GM12878 (cell line): ENCODE results near the gene SGF29. TPM values are rescaled to one million over a fixed set of nuclear protein-coding genes. Genes with fewer than 3 reads are reported as not detected.
"Not testable (repeated sequence)": the region's sequence is repeated elsewhere in the genome, so short reads cannot be mapped to it uniquely, and the experiment has no call there.

ENCODE experiments used
- ATAC-seq: fragments of 200-7000 bp; cut with Tn5 transposase; 3 replicates; pipeline ENCODE4 v1.9.1; 2020; ENCODE audit warnings: mild to moderate bottlenecking, moderate library complexity
- BruUV-seq: library from RNA; stranded (reverse); fragments of 400-500 nt; replicated peaks from 2 replicates; lab custom pipeline; 2021; lab: Mats Ljungman, UMichigan
- CTCF ChIA-PET: fragments of 300-600 bp; sonication (Branson Sonifier 250); formaldehyde crosslinking; extraction: SDS; loops from one replicate; lab custom pipeline; 2021; ENCODE audit warnings: inconsistent platforms; lab: Yijun Ruan, JAX
- POLR2A ChIA-PET: fragments of 350-600 bp; formaldehyde crosslinking; extraction: SDS; loops from one replicate; lab custom pipeline; 2021; ENCODE audit warnings: inconsistent platforms; lab: Charles Lee
- RAD21 ChIA-PET: fragments of 300-600 bp; sonication (Branson Sonifier 250); formaldehyde crosslinking; loops from one replicate; lab custom pipeline; 2023; ENCODE audit warnings: antibody characterized with exemption; ENCODE audit not compliant: unreplicated experiment; lab: Charles Lee
- SMC1A ChIA-PET: fragments of 300-600 bp; sonication (Branson Sonifier 250); formaldehyde crosslinking; loops from one replicate; lab custom pipeline; 2023; ENCODE audit not compliant: unreplicated experiment, uncharacterized antibody; lab: Charles Lee
- DNase-seq: peaks from one replicate; pipeline ENCODE4 v3.0.0-alpha.2; 2011; ENCODE audit warnings: low read depth, low spot score
- FAIRE-seq: peaks from 3 replicates; lab custom pipeline; 2011; peaks lifted over from hg19 to GRCh38; lab: Jason Lieb, UNC
- H2AFZ ChIP-seq: 2 replicates; pipeline ENCODE4 v1.6.0; 2011; ENCODE audit warnings: low read depth, low read length, control low read depth; ENCODE audit not compliant: control insufficient read depth
- H3K27ac ChIP-seq: 2 replicates; pipeline ENCODE4 v1.5.1; 2011; ENCODE audit warnings: control low read depth; ENCODE audit not compliant: control insufficient read depth, insufficient read depth
- H3K27me3 ChIP-seq, 2 experiments: replicated peaks in 1 of 2; 2 replicates each; pipeline versions ENCODE4 v1.6.0 to v1.6.1; 2011; ENCODE audit warnings: low read length in 1 of 2; ENCODE audit not compliant: control insufficient read depth in 2 of 2, insufficient read depth in 2 of 2
- H3K36me3 ChIP-seq, 2 experiments: 2 replicates each; pipeline ENCODE4 v1.5.1; 2011; ENCODE audit warnings: low read length in 1 of 2; ENCODE audit not compliant: control insufficient read depth in 2 of 2, insufficient read depth in 2 of 2
- H3K4me1 ChIP-seq: 2 replicates; pipeline ENCODE4 v1.6.1; 2011; ENCODE audit warnings: mild to moderate bottlenecking, low read length, moderate library complexity, mixed read lengths; ENCODE audit not compliant: control insufficient read depth, insufficient read depth
- H3K4me2 ChIP-seq: 2 replicates; pipeline ENCODE4 v1.6.0; 2011; ENCODE audit warnings: control low read depth; ENCODE audit not compliant: control insufficient read depth, insufficient read depth
- H3K4me3 ChIP-seq: fragments of 200-600 bp; sonication (generic); 2 replicates; pipeline ENCODE4 v1.5.1; 2016
- H3K79me2 ChIP-seq: 2 replicates; pipeline ENCODE4 v1.6.0; 2011; ENCODE audit warnings: low read length; ENCODE audit not compliant: control insufficient read depth, insufficient read depth
- H3K9ac ChIP-seq: 2 replicates; pipeline ENCODE4 v1.8.0; 2011; ENCODE audit warnings: low read length, control low read depth, mixed read lengths; ENCODE audit not compliant: control insufficient read depth, insufficient read depth
- H3K9me3 ChIP-seq: replicated peaks from 3 replicates; pipeline ENCODE4 v1.5.1; 2011; ENCODE audit warnings: mild to moderate bottlenecking, low read length; ENCODE audit not compliant: control insufficient read depth, insufficient read depth
- H4K20me1 ChIP-seq: 2 replicates; pipeline ENCODE4 v1.6.0; 2011; ENCODE audit not compliant: control insufficient read depth, insufficient read depth
- SUZ12 ChIP-seq: fragments of 200-600 bp; sonication (generic); IDR thresholded peaks from one replicate; pipeline ENCODE4 v1.6.1; 2018; ENCODE audit warnings: antibody characterized with exemption, mild to moderate bottlenecking; ENCODE audit not compliant: unreplicated experiment
- WGBS: methylation state at CpG from one replicate; pipeline ENCODE4 v1.1.6; 2016; ENCODE audit warnings: low lambda C conversion rate; ENCODE audit not compliant: insufficient replicate concordance, insufficient coverage; ENCODE audit errors: missing lambda C conversion rate; 5-methylcytosine and 5-hydroxymethylcytosine counted together
- in situ Hi-C: fragments of 300-500 bp; cut with MboI; formaldehyde crosslinking; loops from 9 replicates; pipeline ENCODE4 v1.14.3; 2018; ENCODE audit warnings: mixed read lengths
- intact Hi-C: fragments of 100-400 bp; cut with micrococcal nuclease; formaldehyde crosslinking; loops from one replicate; pipeline ENCODE4 v1.14.2; 2022; ENCODE audit not compliant: unreplicated experiment
- polyA plus RNA-seq, 11 experiments: library from polyadenylated mRNA; depleted of rRNA in 4 of 11; unstranded in 6 of 11; stranded (reverse) in 5 of 11; fragments of >200 nt; fragmentation: Nextera tagmentation in 4 of 11; fragmentation: Illumina TruSeq in 1 of 11; extraction: Ambion mirVana in 4 of 11; extraction: Trizol in 1 of 11; gene quantifications; 1 replicate in 1 of 11; 2 replicates in 10 of 11; pipeline versions ENCODE4 v1.2.1 to v1.2.3, GENCODE V29; 2011 to 2016; ENCODE audit warnings: inconsistent platforms in 2 of 11, missing spikeins in 2 of 11, low read depth in 1 of 11
- total RNA-seq, 4 experiments: library from RNA; depleted of rRNA in 3 of 4; stranded (reverse); fragments of >200 nt in 3 of 4; fragmentation: Illumina TruSeq in 1 of 4; extraction: Trizol in 1 of 4; gene quantifications; 2 replicates each; pipeline versions ENCODE4 v1.2.1 to v1.2.3, GENCODE V29; 2013 to 2021
- TF ChIP-seq, protein P1 (sequence below): fragments of 450-650 bp; IDR thresholded peaks from 2 replicates; pipeline ENCODE4 v1.6.1; 2017; ENCODE audit warnings: mild to moderate bottlenecking, moderate library complexity

Gene SGF29
- total and polyA plus RNA-seq, 10 of the 15 experiments (the other 5 are each of a cell fraction or from before 2014, with no cell fraction given) = 2.2 to 20.1 (median 12.3) TPM

DNA sequence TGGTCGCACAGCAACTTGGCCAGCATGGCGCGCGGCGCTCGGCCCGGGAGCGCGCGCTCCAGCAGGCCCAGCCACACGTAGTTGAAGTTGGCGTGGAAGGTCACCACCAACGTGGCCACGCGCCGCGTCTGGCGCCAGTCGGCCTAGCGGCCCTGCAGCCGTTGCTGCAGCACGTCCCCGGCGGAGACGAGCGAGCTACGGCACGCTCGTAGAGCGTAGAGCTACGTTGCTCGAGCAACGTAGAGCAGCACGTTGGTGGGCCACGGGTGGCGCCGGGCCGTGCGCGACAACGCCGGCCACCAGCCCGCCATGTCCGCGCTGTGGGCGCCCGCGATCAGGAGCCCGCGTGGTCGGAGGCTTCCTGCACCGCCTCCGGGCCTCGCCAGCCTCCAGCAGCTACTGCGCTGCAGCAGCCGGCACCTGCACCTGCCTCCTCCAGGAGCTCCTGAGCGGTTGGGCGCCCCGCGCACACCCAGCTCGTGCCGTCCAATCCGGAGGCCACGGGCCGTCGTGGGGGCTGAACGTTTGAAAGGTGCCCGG is 69.5 kb downstream of the SGF29 start:
- Histone ChIP-seq H3K79me2 (no peaks in the 10 kb centered on the region), H3K4me3 (no peak overlapping the region; the same call in 1 of the 2 replicates), H3K27ac (no peak overlapping the region), H3K27me3 (peaks cover 0 to 2% of the 10 kb centered on the region in 2 experiments; a peak in 1 of 4 replicates), H3K36me3 (no peaks in the 10 kb centered on the region), H3K4me1 (no peaks in the 10 kb centered on the region), H2AFZ (no peak overlapping the region), H3K4me2 (peak overlapping the region; percentile 25; the same call in 1 of the 2 replicates), H3K9me3 (no peaks in the 10 kb centered on the region), H4K20me1 (no peaks in the 10 kb centered on the region), H3K9ac (no peak overlapping the region)
- intact Hi-C loops (no loop called here), in situ Hi-C loops (no loop called here)
- TF ChIP-seq SUZ12 = peak; percentile 84
- TF ChIP-seq, protein P1, sequence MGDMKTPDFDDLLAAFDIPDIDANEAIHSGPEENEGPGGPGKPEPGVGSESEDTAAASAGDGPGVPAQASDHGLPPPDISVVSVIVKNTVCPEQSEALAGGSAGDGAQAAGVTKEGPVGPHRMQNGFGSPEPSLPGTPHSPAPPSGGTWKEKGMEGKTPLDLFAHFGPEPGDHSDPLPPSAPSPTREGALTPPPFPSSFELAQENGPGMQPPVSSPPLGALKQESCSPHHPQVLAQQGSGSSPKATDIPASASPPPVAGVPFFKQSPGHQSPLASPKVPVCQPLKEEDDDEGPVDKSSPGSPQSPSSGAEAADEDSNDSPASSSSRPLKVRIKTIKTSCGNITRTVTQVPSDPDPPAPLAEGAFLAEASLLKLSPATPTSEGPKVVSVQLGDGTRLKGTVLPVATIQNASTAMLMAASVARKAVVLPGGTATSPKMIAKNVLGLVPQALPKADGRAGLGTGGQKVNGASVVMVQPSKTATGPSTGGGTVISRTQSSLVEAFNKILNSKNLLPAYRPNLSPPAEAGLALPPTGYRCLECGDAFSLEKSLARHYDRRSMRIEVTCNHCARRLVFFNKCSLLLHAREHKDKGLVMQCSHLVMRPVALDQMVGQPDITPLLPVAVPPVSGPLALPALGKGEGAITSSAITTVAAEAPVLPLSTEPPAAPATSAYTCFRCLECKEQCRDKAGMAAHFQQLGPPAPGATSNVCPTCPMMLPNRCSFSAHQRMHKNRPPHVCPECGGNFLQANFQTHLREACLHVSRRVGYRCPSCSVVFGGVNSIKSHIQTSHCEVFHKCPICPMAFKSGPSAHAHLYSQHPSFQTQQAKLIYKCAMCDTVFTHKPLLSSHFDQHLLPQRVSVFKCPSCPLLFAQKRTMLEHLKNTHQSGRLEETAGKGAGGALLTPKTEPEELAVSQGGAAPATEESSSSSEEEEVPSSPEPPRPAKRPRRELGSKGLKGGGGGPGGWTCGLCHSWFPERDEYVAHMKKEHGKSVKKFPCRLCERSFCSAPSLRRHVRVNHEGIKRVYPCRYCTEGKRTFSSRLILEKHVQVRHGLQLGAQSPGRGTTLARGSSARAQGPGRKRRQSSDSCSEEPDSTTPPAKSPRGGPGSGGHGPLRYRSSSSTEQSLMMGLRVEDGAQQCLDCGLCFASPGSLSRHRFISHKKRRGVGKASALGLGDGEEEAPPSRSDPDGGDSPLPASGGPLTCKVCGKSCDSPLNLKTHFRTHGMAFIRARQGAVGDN = no peak
- ChIA-PET RAD21 (no interaction called here), POLR2A (no interaction called here), SMC1A (no interaction called here), CTCF (no interaction called here)
- ATAC-seq (peak; percentile 42), FAIRE-seq (no peak), DNase-seq (no peak)
- BruUV-seq = no TSS peak
- WGBS = 4% methylated on average over 67 of the region's 68 CpGs

DNA sequence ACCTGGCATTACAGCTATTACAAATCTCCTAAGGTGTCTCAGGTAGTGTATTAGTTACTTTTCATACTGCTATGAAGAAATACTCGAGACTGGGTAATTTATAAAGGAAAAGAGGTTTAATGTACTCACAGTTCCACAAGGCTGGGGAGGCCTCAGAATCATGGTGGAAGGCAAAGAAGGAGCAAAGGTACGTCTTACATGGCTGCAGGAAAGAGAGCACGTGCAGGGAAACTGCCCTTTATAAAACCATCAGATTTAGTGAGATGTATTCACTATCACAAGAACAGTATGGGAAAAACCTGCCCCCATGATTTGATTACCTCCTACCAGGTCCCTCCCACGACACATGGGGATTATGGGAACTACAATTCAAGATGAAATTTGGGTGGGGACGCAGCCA is 77.2 kb downstream of the SGF29 start:
- H3K4me1 ChIP-seq, FAIRE-seq, H3K4me3 ChIP-seq, H3K4me2 ChIP-seq, BruUV-seq, POLR2A ChIA-PET, H3K79me2 ChIP-seq, DNase-seq, intact Hi-C loops, H2AFZ ChIP-seq, SMC1A ChIA-PET, in situ Hi-C loops, H3K9me3 ChIP-seq, CTCF ChIA-PET, H3K9ac ChIP-seq, H3K27me3 ChIP-seq, RAD21 ChIA-PET, H3K27ac ChIP-seq, H4K20me1 ChIP-seq, ATAC-seq, H3K36me3 ChIP-seq: not testable (repeated sequence)
- 26% methylated on average over 5 of the region's 5 CpGs for WGBS

DNA sequence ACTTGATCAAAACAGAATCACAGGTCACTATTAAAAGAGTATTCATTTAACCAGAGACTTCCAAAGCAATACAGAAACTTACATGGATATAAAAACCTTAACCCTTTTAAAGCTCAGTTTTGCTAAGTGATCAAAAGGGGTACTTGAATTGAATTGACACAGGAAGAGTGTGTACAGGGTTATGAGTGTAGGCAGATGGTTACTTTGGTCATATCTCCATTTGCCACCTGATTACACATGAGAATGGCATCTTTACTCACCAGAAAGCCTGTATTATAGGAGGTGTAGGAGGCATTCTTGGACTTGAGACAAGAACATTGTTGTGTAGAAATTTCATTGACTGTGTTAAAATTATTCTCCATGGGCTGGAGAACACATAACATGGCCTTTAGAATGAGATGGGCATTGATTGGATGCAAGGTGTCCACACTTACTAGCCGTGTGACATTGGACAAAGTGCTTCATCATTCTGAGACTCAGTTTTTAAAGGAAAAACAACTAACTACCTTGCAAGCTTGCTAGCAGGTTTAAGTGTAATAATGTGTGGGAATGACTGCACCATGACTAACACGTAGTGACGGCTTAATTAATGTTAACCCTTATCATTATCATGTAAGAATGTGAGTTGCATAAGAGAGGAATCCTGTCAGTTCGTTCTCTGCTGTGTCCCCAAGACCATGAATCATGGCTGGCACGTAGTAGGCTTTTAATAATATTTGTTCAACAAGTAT is 82.5 kb downstream of the SGF29 start:
- ATAC-seq, SMC1A ChIA-PET, CTCF ChIA-PET, RAD21 ChIA-PET, BruUV-seq, DNase-seq, intact Hi-C loops, in situ Hi-C loops, H3K36me3 ChIP-seq, H2AFZ ChIP-seq, H4K20me1 ChIP-seq, H3K27ac ChIP-seq, FAIRE-seq, H3K27me3 ChIP-seq, H3K4me3 ChIP-seq, H3K79me2 ChIP-seq, H3K9me3 ChIP-seq, H3K9ac ChIP-seq, H3K4me1 ChIP-seq, H3K4me2 ChIP-seq: not testable (repeated sequence)
- POLR2A ChIA-PET = interaction anchor here (0.6 kb wide), 1 partner anchor 134 kb away, joined by 8 read pairs; no protein-coding TSS in a partner anchor
- WGBS = 43% methylated on average over 5 of the region's 5 CpGs
